ENCODE data around the gene DDX43. TPM values are rescaled to one million over a fixed set of nuclear protein-coding genes. Genes with fewer than 3 reads are reported as not detected.

DDX43 gene
- 2.0 and 3.1 TPM in 2 replicates for total RNA-seq
- 1.0 and 1.5 TPM in 2 replicates for polyA plus RNA-seq
- polyA plus RNA-seq (2012), result 0.78 and 1.0 TPM in 2 replicates
- not detected in 2 replicates for polyA minus RNA-seq (ENCODE audit: low replicate concordance)

DNA sequence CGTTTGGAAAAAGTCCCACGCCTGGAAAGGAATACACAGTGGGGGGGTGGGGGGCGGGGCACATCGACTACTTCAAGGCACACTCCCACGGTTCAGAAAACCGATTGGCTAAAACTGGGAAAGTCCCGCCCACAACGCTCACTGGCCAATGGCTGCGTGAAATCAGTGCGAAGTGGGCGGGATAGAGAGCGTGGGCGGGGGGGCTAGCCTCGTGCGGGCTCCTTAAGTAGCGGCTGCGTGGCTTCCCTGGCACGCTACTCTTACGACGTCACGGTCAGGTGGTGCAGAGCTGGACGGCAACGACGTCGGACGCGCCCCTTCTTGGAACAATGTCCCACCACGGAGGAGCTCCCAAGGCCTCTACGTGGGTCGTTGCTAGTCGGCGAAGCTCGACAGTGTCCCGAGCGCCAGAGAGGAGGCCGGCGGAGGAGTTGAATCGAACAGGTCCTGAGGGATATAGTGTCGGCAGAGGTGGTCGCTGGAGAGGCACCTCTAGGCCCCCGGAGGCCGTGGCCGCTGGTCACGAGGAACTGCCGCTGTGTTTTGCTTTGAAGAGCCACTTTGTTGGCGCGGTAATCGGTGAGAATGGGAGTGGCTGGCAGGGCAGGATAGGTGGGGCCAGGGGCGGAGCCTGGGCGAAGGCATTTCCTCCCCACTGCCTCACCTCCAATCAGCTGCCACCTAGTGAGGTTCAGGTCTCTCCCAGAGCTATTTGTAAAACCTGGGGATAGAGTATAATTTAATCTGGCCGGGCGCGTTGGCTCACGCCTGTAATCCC, at the start of gene DDX43:
Gene DDX43 (plus strand): TSS at position 252 of the 778 bp plus-strand sequence. CDS start 78 bp downstream, at position 330.
- Histone ChIP-seq H3K79me2 (ENCODE audit: control insufficient read depth, insufficient read depth, low read length) (no peaks in the 10 kb centered on the region), H3K4me3 (replicated peaks in 1 of 4; ENCODE audit: control extremely low read depth in 1 of 4, insufficient read depth in 1 of 4, low read depth in 3 of 4, low read length in 4 of 4) (peak within 1 kb of the TSS in 2 of 4 experiments; percentile 32 to 40), H3K9ac (ENCODE audit: insufficient read depth, low read length) (peak within 1 kb of the TSS; percentile 57), H2AFZ (ENCODE audit: low read length) (peak within 1 kb of the TSS; percentile 18), H3K27ac (ENCODE audit: insufficient read depth, low read length) (no peak within 1 kb of the TSS), H4K20me1 (ENCODE audit: control insufficient read depth, extremely low read depth, insufficient read depth, low read length) (no peaks in the 10 kb centered on the region), H3K4me1 (ENCODE audit: control insufficient read depth, extremely low read depth, insufficient read depth, low read length) (no peaks in the 10 kb centered on the region), H3K4me2 (ENCODE audit: extremely low read depth, insufficient read depth, low read length) (no peak within 1 kb of the TSS), H3K9me3 (ENCODE audit: control insufficient read depth, insufficient read depth, low read depth, low read length) (no peaks in the 10 kb centered on the region), H3K36me3 (ENCODE audit: control insufficient read depth, insufficient read depth, low read length) (no peaks in the 10 kb centered on the region), H3K27me3 (ENCODE audit: control insufficient read depth, insufficient read depth, low read length) (no peaks in the 10 kb centered on the region)
- peak; percentile 67 to 69 for DNase-seq (ENCODE audit: low read depth in 2 of 2)
- TF ChIP-seq EZH2 (IDR thresholded peaks at IDR 0.05; ENCODE audit: low read length, missing control alignments), result no peak
- TF ChIP-seq, protein P1, sequence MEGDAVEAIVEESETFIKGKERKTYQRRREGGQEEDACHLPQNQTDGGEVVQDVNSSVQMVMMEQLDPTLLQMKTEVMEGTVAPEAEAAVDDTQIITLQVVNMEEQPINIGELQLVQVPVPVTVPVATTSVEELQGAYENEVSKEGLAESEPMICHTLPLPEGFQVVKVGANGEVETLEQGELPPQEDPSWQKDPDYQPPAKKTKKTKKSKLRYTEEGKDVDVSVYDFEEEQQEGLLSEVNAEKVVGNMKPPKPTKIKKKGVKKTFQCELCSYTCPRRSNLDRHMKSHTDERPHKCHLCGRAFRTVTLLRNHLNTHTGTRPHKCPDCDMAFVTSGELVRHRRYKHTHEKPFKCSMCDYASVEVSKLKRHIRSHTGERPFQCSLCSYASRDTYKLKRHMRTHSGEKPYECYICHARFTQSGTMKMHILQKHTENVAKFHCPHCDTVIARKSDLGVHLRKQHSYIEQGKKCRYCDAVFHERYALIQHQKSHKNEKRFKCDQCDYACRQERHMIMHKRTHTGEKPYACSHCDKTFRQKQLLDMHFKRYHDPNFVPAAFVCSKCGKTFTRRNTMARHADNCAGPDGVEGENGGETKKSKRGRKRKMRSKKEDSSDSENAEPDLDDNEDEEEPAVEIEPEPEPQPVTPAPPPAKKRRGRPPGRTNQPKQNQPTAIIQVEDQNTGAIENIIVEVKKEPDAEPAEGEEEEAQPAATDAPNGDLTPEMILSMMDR (conservative IDR thresholded peaks at IDR 0.05 in 1 of 2, IDR thresholded peaks at IDR 0.05 in 1 of 2; ENCODE audit: low read depth in 1 of 2, low read length in 2 of 2), result no peak

DNA sequence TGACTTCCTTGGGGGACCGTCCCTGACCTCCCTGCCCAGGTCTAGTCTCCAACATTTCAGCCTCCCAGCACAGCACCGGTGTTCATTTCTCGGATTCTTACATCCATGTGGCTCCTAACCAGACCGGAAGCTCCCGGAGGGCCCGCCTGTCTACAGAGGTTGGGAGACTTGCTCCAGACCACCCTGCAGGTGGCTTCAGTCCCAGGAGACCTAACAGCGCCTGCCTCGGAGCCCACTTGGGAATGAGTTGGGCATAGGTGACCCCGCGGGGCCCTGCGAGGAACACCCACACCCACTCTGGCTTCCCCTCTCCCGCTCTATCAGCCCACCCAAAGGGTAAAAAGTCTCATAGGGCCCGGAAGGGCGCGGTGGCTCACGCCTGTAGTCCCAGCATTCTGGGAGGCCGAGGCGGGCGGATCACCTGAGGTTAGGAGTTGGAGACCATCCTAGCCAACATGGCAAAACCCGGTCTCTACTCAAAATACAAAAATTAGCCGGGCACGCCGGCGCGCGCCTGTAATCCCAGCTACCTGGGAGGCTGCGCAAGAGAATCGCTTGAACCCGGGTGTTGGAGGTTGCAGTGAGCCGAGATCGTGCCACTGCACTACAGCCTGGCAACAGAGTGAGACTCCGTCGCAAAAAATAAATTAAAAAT, 46.0 kb upstream of the DDX43 start:
- TF ChIP-seq EZH2 (IDR thresholded peaks at IDR 0.05; ENCODE audit: low read length, missing control alignments), result no peak
- TF ChIP-seq, protein P1 (conservative IDR thresholded peaks at IDR 0.05 in 1 of 2, IDR thresholded peaks at IDR 0.05 in 1 of 2; ENCODE audit: low read depth in 1 of 2, low read length in 2 of 2), result no peak
- Histone ChIP-seq H4K20me1 (ENCODE audit: control insufficient read depth, extremely low read depth, insufficient read depth, low read length) (no peaks in the 10 kb centered on the region), H3K27me3 (ENCODE audit: control insufficient read depth, insufficient read depth, low read length) (no peaks in the 10 kb centered on the region), H3K79me2 (ENCODE audit: control insufficient read depth, insufficient read depth, low read length) (no peaks in the 10 kb centered on the region), H3K36me3 (ENCODE audit: control insufficient read depth, insufficient read depth, low read length) (no peaks in the 10 kb centered on the region), H3K4me3 (replicated peaks in 1 of 4; ENCODE audit: control extremely low read depth in 1 of 4, insufficient read depth in 1 of 4, low read depth in 3 of 4, low read length in 4 of 4) (no peak overlapping the region), H3K4me2 (ENCODE audit: extremely low read depth, insufficient read depth, low read length) (no peak overlapping the region), H3K9ac (ENCODE audit: insufficient read depth, low read length) (no peak overlapping the region), H3K4me1 (ENCODE audit: control insufficient read depth, extremely low read depth, insufficient read depth, low read length) (no peaks in the 10 kb centered on the region), H2AFZ (ENCODE audit: low read length) (no peak overlapping the region), H3K27ac (ENCODE audit: insufficient read depth, low read length) (no peak overlapping the region), H3K9me3 (ENCODE audit: control insufficient read depth, insufficient read depth, low read depth, low read length) (no peaks in the 10 kb centered on the region)
- no peak for DNase-seq (ENCODE audit: low read depth in 2 of 2)

DNA sequence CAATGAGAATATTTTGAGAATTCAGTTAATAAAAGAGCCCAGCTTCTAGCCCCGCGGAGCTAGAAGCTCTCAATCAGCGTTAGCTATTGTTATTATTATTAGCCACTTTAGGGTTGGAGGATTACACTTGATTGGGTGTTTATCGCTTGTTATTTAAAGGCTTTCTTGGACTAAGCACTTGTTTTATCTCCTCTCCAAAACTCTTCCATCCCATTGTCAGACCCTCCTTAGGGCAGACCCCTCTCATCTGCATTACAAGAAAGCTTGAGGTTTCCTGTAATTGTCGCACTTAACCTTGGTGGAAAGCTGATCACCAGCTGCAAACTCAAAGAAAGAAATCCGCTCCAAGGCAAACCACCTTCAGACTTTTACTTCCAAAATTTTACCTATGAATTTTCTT, 45.3 kb upstream of the DDX43 start:
- Histone ChIP-seq H4K20me1 (ENCODE audit: control insufficient read depth, extremely low read depth, insufficient read depth, low read length) (no peaks in the 10 kb centered on the region), H3K9ac (ENCODE audit: insufficient read depth, low read length) (no peak overlapping the region), H2AFZ (ENCODE audit: low read length) (no peak overlapping the region), H3K9me3 (ENCODE audit: control insufficient read depth, insufficient read depth, low read depth, low read length) (no peaks in the 10 kb centered on the region), H3K4me2 (ENCODE audit: extremely low read depth, insufficient read depth, low read length) (no peak overlapping the region), H3K4me1 (ENCODE audit: control insufficient read depth, extremely low read depth, insufficient read depth, low read length) (no peaks in the 10 kb centered on the region), H3K27ac (ENCODE audit: insufficient read depth, low read length) (no peak overlapping the region), H3K79me2 (ENCODE audit: control insufficient read depth, insufficient read depth, low read length) (no peaks in the 10 kb centered on the region), H3K4me3 (replicated peaks in 1 of 4; ENCODE audit: control extremely low read depth in 1 of 4, insufficient read depth in 1 of 4, low read depth in 3 of 4, low read length in 4 of 4) (no peak overlapping the region), H3K27me3 (ENCODE audit: control insufficient read depth, insufficient read depth, low read length) (no peaks in the 10 kb centered on the region), H3K36me3 (ENCODE audit: control insufficient read depth, insufficient read depth, low read length) (no peaks in the 10 kb centered on the region)
- no peak for DNase-seq (ENCODE audit: low read depth in 2 of 2)
- TF ChIP-seq EZH2 (IDR thresholded peaks at IDR 0.05; ENCODE audit: low read length, missing control alignments), result no peak
- TF ChIP-seq, protein P1 (conservative IDR thresholded peaks at IDR 0.05 in 1 of 2, IDR thresholded peaks at IDR 0.05 in 1 of 2; ENCODE audit: low read depth in 1 of 2, low read length in 2 of 2), result no peak

Data from fibroblast of lung (primary cell).